ENCODE measurements around the gene MYPOP. TPM values are rescaled to one million over a fixed set of nuclear protein-coding genes. Genes with fewer than 3 reads are reported as not detected.

The MYPOP gene
- total and polyA plus RNA-seq, 2 of the 13 experiments (the other 11 are each of a cell fraction or from before 2014, with no cell fraction given): 2.3 to 2.7 TPM

DNA sequence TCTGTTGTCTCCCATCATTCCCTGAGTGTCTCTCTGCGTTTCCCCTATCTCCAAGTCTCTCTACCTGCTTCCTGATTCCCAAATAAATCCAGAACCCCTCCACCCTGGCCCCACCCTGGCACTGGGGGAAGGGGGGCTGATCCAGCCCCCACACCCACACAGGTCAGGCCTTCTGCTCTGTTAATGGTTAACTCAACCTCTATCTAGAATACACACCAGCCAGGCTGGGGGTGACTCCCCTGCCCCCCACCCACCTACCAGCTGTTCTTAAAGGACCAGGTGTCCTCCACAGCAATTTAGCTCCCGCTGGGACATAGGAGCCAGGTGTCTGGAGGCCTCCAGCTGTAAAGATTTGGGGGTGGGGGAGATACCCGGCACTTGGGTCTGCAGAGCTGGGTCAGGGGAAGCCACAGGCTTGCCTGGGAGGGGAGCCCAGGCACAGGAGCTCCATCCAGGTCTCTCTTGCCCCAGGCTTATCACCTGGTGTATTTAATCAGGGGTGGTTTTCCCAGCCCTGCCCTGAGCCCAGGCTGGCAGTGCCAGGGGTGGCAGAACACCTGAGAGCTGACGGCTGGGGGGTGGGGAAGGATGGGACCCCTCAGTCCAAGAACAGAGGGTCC lies 20.4 kb downstream of the MYPOP start (continued):
- TF ChIP-seq, protein P1, sequence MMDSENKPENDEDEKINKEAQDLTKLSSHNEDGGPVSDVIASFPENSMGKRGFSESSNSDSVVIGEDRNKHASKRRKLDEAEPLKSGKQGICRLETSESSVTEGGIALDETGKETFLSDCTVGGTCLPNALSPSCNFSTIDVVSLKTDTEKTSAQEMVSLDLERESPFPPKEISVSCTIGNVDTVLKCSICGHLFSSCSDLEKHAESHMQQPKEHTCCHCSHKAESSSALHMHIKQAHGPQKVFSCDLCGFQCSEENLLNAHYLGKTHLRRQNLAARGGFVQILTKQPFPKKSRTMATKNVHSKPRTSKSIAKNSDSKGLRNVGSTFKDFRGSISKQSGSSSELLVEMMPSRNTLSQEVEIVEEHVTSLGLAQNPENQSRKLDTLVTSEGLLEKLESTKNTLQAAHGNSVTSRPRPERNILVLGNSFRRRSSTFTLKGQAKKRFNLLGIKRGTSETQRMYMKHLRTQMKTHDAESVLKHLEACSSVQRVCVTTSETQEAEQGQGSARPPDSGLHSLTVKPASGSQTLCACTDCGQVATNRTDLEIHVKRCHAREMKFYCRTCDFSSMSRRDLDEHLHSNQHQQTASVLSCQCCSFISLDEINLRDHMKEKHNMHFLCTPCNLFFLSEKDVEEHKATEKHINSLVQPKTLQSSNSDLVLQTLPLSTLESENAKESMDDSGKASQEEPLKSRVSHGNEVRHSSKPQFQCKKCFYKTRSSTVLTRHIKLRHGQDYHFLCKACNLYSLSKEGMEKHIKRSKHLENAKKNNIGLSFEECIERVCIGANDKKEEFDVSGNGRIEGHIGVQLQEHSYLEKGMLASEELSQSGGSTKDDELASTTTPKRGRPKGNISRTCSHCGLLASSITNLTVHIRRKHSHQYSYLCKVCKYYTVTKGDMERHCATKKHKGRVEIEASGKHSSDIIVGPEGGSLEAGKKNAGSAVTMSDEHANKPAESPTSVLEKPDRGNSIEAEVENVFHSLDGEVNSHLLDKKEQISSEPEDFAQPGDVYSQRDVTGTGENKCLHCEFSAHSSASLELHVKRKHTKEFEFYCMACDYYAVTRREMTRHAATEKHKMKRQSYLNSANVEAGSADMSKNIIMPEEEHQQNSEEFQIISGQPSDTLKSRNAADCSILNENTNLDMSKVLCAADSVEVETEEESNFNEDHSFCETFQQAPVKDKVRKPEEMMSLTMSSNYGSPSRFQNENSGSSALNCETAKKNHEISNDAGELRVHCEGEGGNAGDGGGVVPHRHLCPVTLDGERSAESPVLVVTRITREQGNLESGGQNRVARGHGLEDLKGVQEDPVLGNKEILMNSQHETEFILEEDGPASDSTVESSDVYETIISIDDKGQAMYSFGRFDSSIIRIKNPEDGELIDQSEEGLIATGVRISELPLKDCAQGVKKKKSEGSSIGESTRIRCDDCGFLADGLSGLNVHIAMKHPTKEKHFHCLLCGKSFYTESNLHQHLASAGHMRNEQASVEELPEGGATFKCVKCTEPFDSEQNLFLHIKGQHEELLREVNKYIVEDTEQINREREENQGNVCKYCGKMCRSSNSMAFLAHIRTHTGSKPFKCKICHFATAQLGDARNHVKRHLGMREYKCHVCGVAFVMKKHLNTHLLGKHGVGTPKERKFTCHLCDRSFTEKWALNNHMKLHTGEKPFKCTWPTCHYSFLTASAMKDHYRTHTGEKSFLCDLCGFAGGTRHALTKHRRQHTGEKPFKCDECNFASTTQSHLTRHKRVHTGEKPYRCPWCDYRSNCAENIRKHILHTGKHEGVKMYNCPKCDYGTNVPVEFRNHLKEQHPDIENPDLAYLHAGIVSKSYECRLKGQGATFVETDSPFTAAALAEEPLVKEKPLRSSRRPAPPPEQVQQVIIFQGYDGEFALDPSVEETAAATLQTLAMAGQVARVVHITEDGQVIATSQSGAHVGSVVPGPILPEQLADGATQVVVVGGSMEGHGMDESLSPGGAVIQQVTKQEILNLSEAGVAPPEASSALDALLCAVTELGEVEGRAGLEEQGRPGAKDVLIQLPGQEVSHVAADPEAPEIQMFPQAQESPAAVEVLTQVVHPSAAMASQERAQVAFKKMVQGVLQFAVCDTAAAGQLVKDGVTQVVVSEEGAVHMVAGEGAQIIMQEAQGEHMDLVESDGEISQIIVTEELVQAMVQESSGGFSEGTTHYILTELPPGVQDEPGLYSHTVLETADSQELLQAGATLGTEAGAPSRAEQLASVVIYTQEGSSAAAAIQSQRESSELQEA (CRISPR knock-in tag; IDR thresholded peaks at IDR 0.05; ENCODE audit: not compliant biosample characterization): no peak
- TF ChIP-seq, protein P2, sequence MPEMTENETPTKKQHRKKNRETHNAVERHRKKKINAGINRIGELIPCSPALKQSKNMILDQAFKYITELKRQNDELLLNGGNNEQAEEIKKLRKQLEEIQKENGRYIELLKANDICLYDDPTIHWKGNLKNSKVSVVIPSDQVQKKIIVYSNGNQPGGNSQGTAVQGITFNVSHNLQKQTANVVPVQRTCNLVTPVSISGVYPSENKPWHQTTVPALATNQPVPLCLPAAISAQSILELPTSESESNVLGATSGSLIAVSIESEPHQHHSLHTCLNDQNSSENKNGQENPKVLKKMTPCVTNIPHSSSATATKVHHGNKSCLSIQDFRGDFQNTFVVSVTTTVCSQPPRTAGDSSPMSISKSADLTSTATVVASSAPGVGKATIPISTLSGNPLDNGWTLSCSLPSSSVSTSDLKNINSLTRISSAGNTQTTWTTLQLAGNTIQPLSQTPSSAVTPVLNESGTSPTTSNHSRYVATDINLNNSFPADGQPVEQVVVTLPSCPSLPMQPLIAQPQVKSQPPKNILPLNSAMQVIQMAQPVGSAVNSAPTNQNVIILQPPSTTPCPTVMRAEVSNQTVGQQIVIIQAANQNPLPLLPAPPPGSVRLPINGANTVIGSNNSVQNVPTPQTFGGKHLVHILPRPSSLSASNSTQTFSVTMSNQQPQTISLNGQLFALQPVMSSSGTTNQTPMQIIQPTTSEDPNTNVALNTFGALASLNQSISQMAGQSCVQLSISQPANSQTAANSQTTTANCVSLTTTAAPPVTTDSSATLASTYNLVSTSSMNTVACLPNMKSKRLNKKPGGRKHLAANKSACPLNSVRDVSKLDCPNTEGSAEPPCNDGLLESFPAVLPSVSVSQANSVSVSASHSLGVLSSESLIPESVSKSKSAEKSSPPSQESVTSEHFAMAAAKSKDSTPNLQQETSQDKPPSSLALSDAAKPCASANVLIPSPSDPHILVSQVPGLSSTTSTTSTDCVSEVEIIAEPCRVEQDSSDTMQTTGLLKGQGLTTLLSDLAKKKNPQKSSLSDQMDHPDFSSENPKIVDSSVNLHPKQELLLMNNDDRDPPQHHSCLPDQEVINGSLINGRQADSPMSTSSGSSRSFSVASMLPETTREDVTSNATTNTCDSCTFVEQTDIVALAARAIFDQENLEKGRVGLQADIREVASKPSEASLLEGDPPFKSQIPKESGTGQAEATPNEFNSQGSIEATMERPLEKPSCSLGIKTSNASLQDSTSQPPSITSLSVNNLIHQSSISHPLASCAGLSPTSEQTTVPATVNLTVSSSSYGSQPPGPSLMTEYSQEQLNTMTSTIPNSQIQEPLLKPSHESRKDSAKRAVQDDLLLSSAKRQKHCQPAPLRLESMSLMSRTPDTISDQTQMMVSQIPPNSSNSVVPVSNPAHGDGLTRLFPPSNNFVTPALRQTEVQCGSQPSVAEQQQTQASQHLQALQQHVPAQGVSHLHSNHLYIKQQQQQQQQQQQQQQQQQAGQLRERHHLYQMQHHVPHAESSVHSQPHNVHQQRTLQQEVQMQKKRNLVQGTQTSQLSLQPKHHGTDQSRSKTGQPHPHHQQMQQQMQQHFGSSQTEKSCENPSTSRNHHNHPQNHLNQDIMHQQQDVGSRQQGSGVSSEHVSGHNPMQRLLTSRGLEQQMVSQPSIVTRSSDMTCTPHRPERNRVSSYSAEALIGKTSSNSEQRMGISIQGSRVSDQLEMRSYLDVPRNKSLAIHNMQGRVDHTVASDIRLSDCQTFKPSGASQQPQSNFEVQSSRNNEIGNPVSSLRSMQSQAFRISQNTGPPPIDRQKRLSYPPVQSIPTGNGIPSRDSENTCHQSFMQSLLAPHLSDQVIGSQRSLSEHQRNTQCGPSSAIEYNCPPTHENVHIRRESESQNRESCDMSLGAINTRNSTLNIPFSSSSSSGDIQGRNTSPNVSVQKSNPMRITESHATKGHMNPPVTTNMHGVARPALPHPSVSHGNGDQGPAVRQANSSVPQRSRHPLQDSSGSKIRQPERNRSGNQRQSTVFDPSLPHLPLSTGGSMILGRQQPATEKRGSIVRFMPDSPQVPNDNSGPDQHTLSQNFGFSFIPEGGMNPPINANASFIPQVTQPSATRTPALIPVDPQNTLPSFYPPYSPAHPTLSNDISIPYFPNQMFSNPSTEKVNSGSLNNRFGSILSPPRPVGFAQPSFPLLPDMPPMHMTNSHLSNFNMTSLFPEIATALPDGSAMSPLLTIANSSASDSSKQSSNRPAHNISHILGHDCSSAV (CRISPR knock-in tag; IDR thresholded peaks at IDR 0.05; ENCODE audit: borderline replicate concordance): no peak
- no peak for TF ChIP-seq BHLHE40 (IDR thresholded peaks at IDR 0.05; ENCODE audit: low read length)
- TF ChIP-seq BRD4 (CRISPR knock-in tag; IDR thresholded peaks at IDR 0.05): no peak; the same call in 1 of the 2 replicates
- peak; percentile 79 for TF ChIP-seq RXRB (CRISPR knock-in tag; IDR thresholded peaks at IDR 0.05; ENCODE audit: borderline replicate concordance)
- TF ChIP-seq, protein P3, sequence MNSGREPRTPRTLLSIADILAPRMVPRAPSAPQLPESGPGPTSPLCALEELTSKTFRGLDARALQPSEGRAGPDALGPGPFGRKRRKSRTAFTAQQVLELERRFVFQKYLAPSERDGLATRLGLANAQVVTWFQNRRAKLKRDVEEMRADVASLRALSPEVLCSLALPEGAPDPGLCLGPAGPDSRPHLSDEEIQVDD (CRISPR knock-in tag; IDR thresholded peaks at IDR 0.05; ENCODE audit: borderline replicate concordance): no peak
- TF ChIP-seq MAFF (IDR thresholded peaks at IDR 0.05; ENCODE audit: low read depth, low read length): no peak
- no peak for TF ChIP-seq SP4 (CRISPR knock-in tag; IDR thresholded peaks at IDR 0.05)
- TF ChIP-seq ZNF501 (CRISPR knock-in tag; IDR thresholded peaks at IDR 0.05): peak; percentile 5; the same call in 1 of the 2 replicates
- TF ChIP-seq ZBTB7B (CRISPR knock-in tag; IDR thresholded peaks at IDR 0.05): peak; percentile 90
- TF ChIP-seq ZEB1 (IDR thresholded peaks at IDR 0.05; ENCODE audit: insufficient replicate concordance, low read depth): peak; percentile 94
- TF ChIP-seq YEATS2 (CRISPR knock-in tag; IDR thresholded peaks at IDR 0.05; ENCODE audit: borderline replicate concordance): no peak
- peak; percentile 79 for TF ChIP-seq HDAC2 (CRISPR knock-in tag; IDR thresholded peaks at IDR 0.05)
